ENCODE results near the gene ANAPC15. TPM values are rescaled to one million over a fixed set of nuclear protein-coding genes. Genes with fewer than 3 reads are reported as not detected.

ANAPC15 gene
- 10 to 100 TPM; 21.2 to 39.3 (median 32.4) TPM for total RNA-seq

- peak within 1 kb of the TSS; percentile 95 to 99 (median 98) for H3K27ac ChIP-seq
- no peaks in the 10 kb centered on the region for H3K9me3 ChIP-seq
- H3K4me1 ChIP-seq, result peaks cover 11 to 13% of the 10 kb centered on the region in 2 donors
- intact Hi-C loops (cut with DNase I; ENCODE audit: low total_unique reads), result loop anchor here (1.0 to 2.0 kb wide), 5 partner anchors 9 to 184 kb away; partner anchors contain the start of genes LAMTOR1, LRRC51, NUMA1 and RNF121
- ATAC-seq, result peak; percentile 94 to 95
- in situ Hi-C loops (cut with MboI; ENCODE audit: low sequenced_read_pairs in 4 of 4), result no loop called here
- H3K36me3 ChIP-seq, result peaks cover 0 to 6% of the 10 kb centered on the region in 2 donors
- no peak for TF ChIP-seq CTCF (IDR thresholded peaks at IDR 0.05 in 4 of 5, conservative IDR thresholded peaks at IDR 0.05 in 1 of 5)
- peak; percentile 88 to 97 for TF ChIP-seq POLR2A (IDR thresholded peaks at IDR 0.05)
- H3K27me3 ChIP-seq, result no peaks in the 10 kb centered on the region
- DNase-seq, result peak; percentile 98 to 99
- H3K4me3 ChIP-seq, result peak within 1 kb of the TSS; percentile 59 to 68 (median 66)
Measured at GRCh38 chr11:72112143-72112977, at the start of gene ANAPC15. ANAPC15 (minus strand) TSS chr11:72112695; CDS start chr11:72111276, 1,419 bp downstream.

DNA sequence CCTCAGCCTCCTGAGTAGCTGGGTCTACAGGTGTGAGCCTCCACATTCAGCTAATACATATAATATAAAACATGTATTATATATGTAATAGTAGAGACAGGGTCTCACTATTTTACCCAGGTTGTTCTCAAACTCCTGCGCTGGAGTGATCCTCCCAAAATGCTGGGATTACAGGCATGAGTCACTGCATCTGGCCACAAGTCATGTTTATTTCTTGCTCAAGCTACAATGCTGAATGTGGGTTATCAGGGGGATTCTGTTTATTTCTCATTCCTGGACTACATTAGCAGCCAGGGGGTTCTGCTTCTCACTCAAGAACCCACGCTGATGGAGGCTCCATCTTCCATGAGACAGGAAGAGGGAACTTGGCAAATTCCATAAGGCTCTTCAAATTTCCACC is 47.8 kb upstream of the ANAPC15 start:
- intact Hi-C loops (cut with DNase I; ENCODE audit: low total_unique reads), result no loop called here
- Histone ChIP-seq H3K9me3 (no peaks in the 10 kb centered on the region), H3K4me3 (no peak overlapping the region), H3K36me3 (no peaks in the 10 kb centered on the region), H3K27me3 (no peaks in the 10 kb centered on the region), H3K4me1 (no peaks in the 10 kb centered on the region), H3K27ac (no peak overlapping the region)
- DNase-seq, result no peak
- in situ Hi-C loops (cut with MboI; ENCODE audit: low sequenced_read_pairs in 4 of 4), result no loop called here
- no peak for TF ChIP-seq CTCF (IDR thresholded peaks at IDR 0.05 in 4 of 5, conservative IDR thresholded peaks at IDR 0.05 in 1 of 5)
- no peak for TF ChIP-seq POLR2A (IDR thresholded peaks at IDR 0.05)
- no peak for ATAC-seq

- intact Hi-C loops (cut with DNase I; ENCODE audit: low total_unique reads) (no loop called here), in situ Hi-C loops (cut with MboI; ENCODE audit: low sequenced_read_pairs in 4 of 4) (no loop called here)
- no peaks in the 10 kb centered on the region for H3K36me3 ChIP-seq
- no peaks in the 10 kb centered on the region for H3K27me3 ChIP-seq
- H3K9me3 ChIP-seq, result no peaks in the 10 kb centered on the region
- TF ChIP-seq CTCF (IDR thresholded peaks at IDR 0.05 in 4 of 5, conservative IDR thresholded peaks at IDR 0.05 in 1 of 5) (no peak), POLR2A (IDR thresholded peaks at IDR 0.05) (no peak)
- DNase-seq (no peak), ATAC-seq (no peak)
- no peak overlapping the region for H3K27ac ChIP-seq
- H3K4me3 ChIP-seq, result no peak overlapping the region
- no peaks in the 10 kb centered on the region for H3K4me1 ChIP-seq
Measured at GRCh38 chr11:72157131-72157530, 44.6 kb upstream of the ANAPC15 start.

- no peak overlapping the region for H3K4me3 ChIP-seq
- TF ChIP-seq CTCF (IDR thresholded peaks at IDR 0.05 in 4 of 5, conservative IDR thresholded peaks at IDR 0.05 in 1 of 5) (no peak), POLR2A (IDR thresholded peaks at IDR 0.05) (no peak)
- DNase-seq, result no peak
- H3K36me3 ChIP-seq, result no peaks in the 10 kb centered on the region
- intact Hi-C loops (cut with DNase I; ENCODE audit: low total_unique reads), result no loop called here
- no peaks in the 10 kb centered on the region for H3K4me1 ChIP-seq
- H3K9me3 ChIP-seq, result no peaks in the 10 kb centered on the region
- in situ Hi-C loops (cut with MboI; ENCODE audit: low sequenced_read_pairs in 4 of 4), result no loop called here
- H3K27me3 ChIP-seq, result no peaks in the 10 kb centered on the region
- no peak overlapping the region for H3K27ac ChIP-seq
- no peak for ATAC-seq
Measured at GRCh38 chr11:72155751-72156150, 43.3 kb upstream of the ANAPC15 start.
